Neutrophil (primary cell): ENCODE results near the gene PEX13.
"Not testable (repeated sequence)": the region's sequence is repeated elsewhere in the genome, so short reads cannot be mapped to it uniquely, and the experiment has no call there.

Experiments used
- H3K27ac ChIP-seq: fragments of 200-600 bp; sonication (generic); 2 replicates; pipeline ENCODE4 v1.5.1; 2016; ENCODE audit warnings: mild to moderate bottlenecking, moderate library complexity
- H3K27me3 ChIP-seq: fragments of 200-600 bp; sonication (generic); 2 replicates; pipeline ENCODE4 v1.6.0; 2016; ENCODE audit warnings: mild to moderate bottlenecking
- H3K36me3 ChIP-seq: fragments of 200-600 bp; sonication (generic); 2 replicates; pipeline ENCODE4 v1.5.1; 2017
- H3K4me1 ChIP-seq, 2 experiments: fragments of 200-600 bp in 1 of 2; sonication (generic) in 1 of 2; 1 replicate in 1 of 2; 2 replicates in 1 of 2; pipeline versions ENCODE4 v1.5.1 to v1.6.1; 2013 to 2016; ENCODE audit warnings: low read depth in 1 of 2, low read length in 1 of 2, mild to moderate bottlenecking in 1 of 2, moderate library complexity in 1 of 2; ENCODE audit not compliant: control insufficient read depth in 1 of 2, insufficient read depth in 1 of 2
- H3K4me3 ChIP-seq, 2 experiments: fragments of 200-600 bp in 1 of 2; sonication (generic) in 1 of 2; 1 replicate in 1 of 2; 2 replicates in 1 of 2; pipeline ENCODE4 v1.5.1; 2013 to 2016; ENCODE audit warnings: low read depth in 1 of 2, low read length in 1 of 2, mild to moderate bottlenecking in 1 of 2, moderate library complexity in 1 of 2
- H3K9me3 ChIP-seq: fragments of 200-600 bp; sonication (generic); 2 replicates; pipeline ENCODE4 v1.5.1; 2016
- CTCF ChIP-seq: fragments of 200-600 bp; sonication (generic); IDR thresholded peaks from 2 replicates; pipeline ENCODE4 v1.5.1; 2016; ENCODE audit warnings: antibody characterized with exemption

Gene PEX13

DNA sequence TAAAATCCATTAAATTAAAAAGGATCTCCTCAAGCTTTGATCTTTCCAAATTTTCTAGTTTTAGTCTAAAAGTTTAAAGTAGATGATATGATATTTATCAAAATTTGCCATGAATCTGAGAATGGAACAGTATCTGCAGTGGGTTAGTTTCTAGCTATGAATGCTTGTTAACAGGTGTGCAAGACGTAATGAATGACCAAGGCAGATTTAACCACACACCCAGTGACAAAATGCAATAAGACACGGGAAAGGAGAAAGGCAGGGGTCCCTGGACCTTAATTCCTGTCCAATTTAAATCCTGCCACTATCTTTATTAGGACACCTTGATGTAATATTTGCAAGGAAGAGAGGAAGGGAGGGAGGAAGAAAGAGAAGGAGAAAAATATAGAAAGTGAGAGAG lies 30.5 kb upstream of the PEX13 start:
- Histone ChIP-seq H3K27me3 (no peaks in the 10 kb centered on the region), H3K4me1 (peaks cover 26 to 28% of the 10 kb centered on the region in 2 experiments), H3K36me3 (no peaks in the 10 kb centered on the region), H3K9me3 (no peaks in the 10 kb centered on the region), H3K4me3 (no peak overlapping the region), H3K27ac (peak overlapping the region; percentile 53)
- TF ChIP-seq CTCF: no peak

DNA sequence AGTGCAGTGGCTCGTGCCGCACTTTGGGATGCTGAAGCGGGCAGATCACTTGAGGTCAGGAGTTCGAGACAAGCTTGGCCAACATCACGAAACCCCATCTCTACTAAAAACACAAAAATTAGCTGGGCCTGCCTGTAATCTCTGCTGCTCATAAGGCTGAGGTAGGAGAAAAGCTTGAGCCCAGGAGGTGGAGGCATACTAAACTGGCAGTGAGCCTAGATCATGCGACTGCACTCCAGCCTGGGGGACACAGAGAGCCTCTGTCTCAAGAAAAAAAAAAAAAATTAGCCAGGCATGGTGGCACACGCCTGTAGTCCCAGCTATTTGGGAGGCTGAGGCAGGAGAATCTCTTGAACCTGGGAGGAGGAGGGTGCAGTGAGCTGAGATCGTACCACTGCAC lies 29.9 kb upstream of the PEX13 start:
- not testable (repeated sequence) for H3K27me3 ChIP-seq, H3K36me3 ChIP-seq, H3K4me3 ChIP-seq, H3K9me3 ChIP-seq
- Histone ChIP-seq H3K4me1 (peaks cover 30 to 33% of the 10 kb centered on the region in 2 experiments), H3K27ac (peak overlapping the region; percentile 53)

- peaks cover 39 to 44% of the 10 kb centered on the region in 2 experiments for H3K4me1 ChIP-seq
- H3K27ac ChIP-seq: no peak overlapping the region
- H3K9me3 ChIP-seq: no peaks in the 10 kb centered on the region
- H3K4me3 ChIP-seq: no peak overlapping the region
- no peaks in the 10 kb centered on the region for H3K36me3 ChIP-seq
- no peaks in the 10 kb centered on the region for H3K27me3 ChIP-seq
- TF ChIP-seq CTCF: no peak
Measured at GRCh38 chr2:60989259-60989658, 28.3 kb upstream of the PEX13 start.

DNA sequence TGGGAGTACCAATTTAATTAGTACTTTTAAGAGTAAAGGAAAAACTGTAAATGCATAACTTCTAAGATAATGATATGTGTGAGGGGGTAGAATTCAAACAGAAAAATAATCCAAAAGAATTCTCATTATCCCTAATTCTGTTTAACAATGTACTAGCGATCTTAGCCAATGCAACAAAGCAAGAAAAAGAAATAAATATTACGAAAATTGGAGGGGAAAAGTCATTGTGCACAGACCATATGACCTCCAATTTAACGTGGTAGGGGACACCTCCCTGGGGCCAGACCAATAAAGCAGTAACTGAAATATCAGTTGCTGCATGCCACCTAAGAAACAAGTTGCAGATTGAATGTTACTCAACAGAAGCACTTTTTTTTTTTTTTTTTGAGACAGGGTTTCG lies 25.9 kb upstream of the PEX13 start:
- TF ChIP-seq CTCF: no peak
- peaks cover 27 to 34% of the 10 kb centered on the region in 2 experiments for H3K4me1 ChIP-seq
- no peaks in the 10 kb centered on the region for H3K36me3 ChIP-seq
- no peak overlapping the region for H3K27ac ChIP-seq
- no peaks in the 10 kb centered on the region for H3K9me3 ChIP-seq
- no peaks in the 10 kb centered on the region for H3K27me3 ChIP-seq
- H3K4me3 ChIP-seq: no peak overlapping the region

- Histone ChIP-seq H3K27ac (peak overlapping the region; percentile 90), H3K9me3 (no peaks in the 10 kb centered on the region), H3K27me3 (no peaks in the 10 kb centered on the region), H3K4me1 (peaks cover 16 to 23% of the 10 kb centered on the region in 2 experiments), H3K4me3 (peak overlapping the region; percentile 18 to 37), H3K36me3 (no peaks in the 10 kb centered on the region)
- no peak for TF ChIP-seq CTCF
Measured at GRCh38 chr2:60992985-60993392, 24.5 kb upstream of the PEX13 start.

DNA sequence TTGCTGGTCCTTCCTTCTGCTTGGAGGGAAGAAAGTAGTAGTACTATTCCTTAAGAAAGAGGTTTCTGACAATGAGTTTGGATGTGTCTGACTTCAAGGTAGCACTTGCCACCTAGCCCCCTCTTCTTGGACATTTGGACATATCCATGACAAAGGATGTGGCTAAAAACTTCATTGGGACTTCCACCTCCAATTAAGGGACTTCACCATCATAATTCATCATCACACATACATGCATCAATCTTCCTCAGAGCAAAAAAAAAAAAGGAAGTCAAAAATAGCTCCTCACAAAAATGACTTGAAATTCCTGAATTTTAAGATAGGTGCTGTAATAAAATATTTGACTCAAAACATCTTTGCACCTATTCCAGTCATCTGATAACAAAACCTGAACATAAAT lies 23.4 kb upstream of the PEX13 start:
- peak overlapping the region; percentile 90 for H3K27ac ChIP-seq
- H3K4me1 ChIP-seq: peaks cover 16 to 23% of the 10 kb centered on the region in 2 experiments
- no peaks in the 10 kb centered on the region for H3K27me3 ChIP-seq
- TF ChIP-seq CTCF: no peak
- no peaks in the 10 kb centered on the region for H3K9me3 ChIP-seq
- H3K36me3 ChIP-seq: no peaks in the 10 kb centered on the region
- H3K4me3 ChIP-seq: no peak overlapping the region
